Mesenchymal stem cell (in vitro differentiated cells and primary cell): Measurements from ENCODE around the gene SLC25A21.

Experiments used
- DNase-seq: peaks from one replicate; pipeline ENCODE4 v3.0.0-alpha.2; 2013
- H2AFZ ChIP-seq: one replicate; pipeline ENCODE4 v1.6.1; 2013; ENCODE audit warnings: low read depth, mild to moderate bottlenecking, control low read depth, inconsistent platforms, low read length, moderate library complexity
- H2AK5ac ChIP-seq: 2 replicates; pipeline ENCODE4 v1.6.1; 2013; ENCODE audit warnings: low read length, moderate library complexity, mild to moderate bottlenecking, inconsistent platforms; ENCODE audit not compliant: severe bottlenecking
- H2BK120ac ChIP-seq: one replicate; pipeline ENCODE4 v1.6.1; 2013; ENCODE audit warnings: low read depth, mild to moderate bottlenecking, inconsistent platforms, low read length, moderate library complexity
- H2BK12ac ChIP-seq, 2 experiments: one replicate each; pipeline ENCODE4 v1.6.1; 2013; ENCODE audit warnings: inconsistent platforms in 2 of 2, low read length in 2 of 2, mild to moderate bottlenecking in 2 of 2, moderate library complexity in 2 of 2, control low read depth in 1 of 2
- H2BK15ac ChIP-seq: one replicate; pipeline ENCODE4 v1.6.1; 2013; ENCODE audit warnings: mild to moderate bottlenecking, low read depth, inconsistent platforms; ENCODE audit not compliant: poor library complexity, severe bottlenecking
- H2BK5ac ChIP-seq: 2 replicates; pipeline ENCODE4 v1.6.1; 2013; ENCODE audit warnings: low read depth, mild to moderate bottlenecking, low read length, control low read depth, inconsistent platforms; ENCODE audit not compliant: poor library complexity, severe bottlenecking
- H3K14ac ChIP-seq, 2 experiments: one replicate each; pipeline ENCODE4 v1.6.1; 2013; ENCODE audit warnings: inconsistent platforms in 2 of 2, low read length in 2 of 2, control low read depth in 1 of 2, mild to moderate bottlenecking in 1 of 2, moderate library complexity in 1 of 2
- H3K18ac ChIP-seq, 2 experiments: one replicate each; pipeline ENCODE4 v1.6.1; 2013; ENCODE audit warnings: inconsistent platforms in 2 of 2, low read length in 2 of 2, control low read depth in 1 of 2, low read depth in 1 of 2, mild to moderate bottlenecking in 1 of 2
- H3K23ac ChIP-seq, 2 experiments: one replicate each; pipeline ENCODE4 v1.6.1; 2013; ENCODE audit warnings: inconsistent platforms in 2 of 2, low read length in 2 of 2, mild to moderate bottlenecking in 2 of 2, moderate library complexity in 2 of 2, control low read depth in 1 of 2
- H3K27ac ChIP-seq: 2 replicates; pipeline ENCODE4 v1.5.1; 2013; ENCODE audit warnings: mild to moderate bottlenecking, moderate library complexity, low read length, control low read depth, inconsistent platforms; ENCODE audit not compliant: poor library complexity, severe bottlenecking
- H3K27me3 ChIP-seq, 2 experiments: 2 replicates each; pipeline versions ENCODE4 v1.6.1 to v1.7.0; 2013; ENCODE audit warnings: low read length in 2 of 2, mild to moderate bottlenecking in 2 of 2, moderate library complexity in 2 of 2, control low read depth in 1 of 2, inconsistent platforms in 1 of 2; ENCODE audit not compliant: control insufficient read depth in 1 of 2, insufficient read depth in 1 of 2
- H3K36me3 ChIP-seq, 2 experiments: 2 replicates each; pipeline versions ENCODE4 v1.6.1 to v1.7.0; 2013; ENCODE audit warnings: low read length in 2 of 2, control low read depth in 1 of 2, inconsistent platforms in 1 of 2, low read depth in 1 of 2, mild to moderate bottlenecking in 1 of 2; ENCODE audit not compliant: insufficient read depth in 2 of 2, control insufficient read depth in 1 of 2
- H3K4ac ChIP-seq, 2 experiments: one replicate each; pipeline ENCODE4 v1.6.1; 2013; ENCODE audit warnings: inconsistent platforms in 2 of 2, low read length in 2 of 2, mild to moderate bottlenecking in 2 of 2, moderate library complexity in 2 of 2, control low read depth in 1 of 2, low read depth in 1 of 2
- H3K4me1 ChIP-seq: 2 replicates; pipeline ENCODE4 v1.6.1; 2013; ENCODE audit warnings: low read depth, low read length, control low read depth; ENCODE audit not compliant: control insufficient read depth, insufficient read depth
- H3K4me2 ChIP-seq: 2 replicates; pipeline ENCODE4 v1.6.1; 2013; ENCODE audit warnings: low read length, mild to moderate bottlenecking, inconsistent platforms; ENCODE audit not compliant: poor library complexity, severe bottlenecking
- H3K4me3 ChIP-seq, 2 experiments: 2 replicates each; pipeline versions ENCODE4 v1.5.1 to v1.7.0; 2013; ENCODE audit warnings: low read length in 2 of 2, mild to moderate bottlenecking in 2 of 2, control low read depth in 1 of 2, low read depth in 1 of 2; ENCODE audit not compliant: insufficient read depth in 1 of 2
- H3K79me1 ChIP-seq: replicated peaks from 2 replicates; pipeline ENCODE4 v1.6.1; 2013; ENCODE audit warnings: mild to moderate bottlenecking, control low read depth, low read length, inconsistent platforms; ENCODE audit not compliant: poor library complexity, severe bottlenecking
- H3K9ac ChIP-seq: 2 replicates; pipeline ENCODE4 v1.7.0; 2013; ENCODE audit warnings: mild to moderate bottlenecking, low read length, moderate library complexity
- H3K9me3 ChIP-seq: 2 replicates; pipeline ENCODE4 v1.7.0; 2013; ENCODE audit warnings: mild to moderate bottlenecking, low read length; ENCODE audit not compliant: control insufficient read depth
- H4K8ac ChIP-seq: one replicate; pipeline ENCODE4 v1.6.1; 2013; ENCODE audit warnings: inconsistent platforms, mild to moderate bottlenecking, low read length, moderate library complexity
- H4K91ac ChIP-seq: one replicate; pipeline ENCODE4 v1.6.1; 2013; ENCODE audit warnings: mild to moderate bottlenecking, low read length, inconsistent platforms
- WGBS: methylation state at CpG from one replicate; pipeline ENCODE4 v1.1.7; 2013; ENCODE audit warnings: mixed read lengths; 5-methylcytosine and 5-hydroxymethylcytosine counted together

Gene SLC25A21

DNA sequence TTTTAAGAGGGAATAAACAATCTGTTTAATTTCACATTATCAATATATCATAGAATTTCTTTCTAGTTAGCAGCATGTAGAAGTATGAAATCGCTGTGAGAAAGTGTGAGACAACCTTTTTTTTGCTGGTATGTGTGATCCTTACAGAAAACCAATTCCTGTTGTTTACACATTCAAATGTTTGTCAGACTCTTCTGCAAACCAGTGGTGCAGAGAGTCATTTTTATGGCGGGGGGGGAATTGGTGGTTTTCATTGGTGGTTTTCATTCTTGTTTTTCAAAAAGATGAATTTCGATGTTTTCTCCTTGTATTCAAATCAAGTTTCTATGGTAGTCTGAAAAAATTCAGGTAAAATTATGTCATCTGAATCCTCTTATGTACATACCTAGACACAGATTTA is 57.8 kb downstream of the SLC25A21 start:
- no peaks in the 10 kb centered on the region for H3K27me3 ChIP-seq
- no peak overlapping the region for H3K4me3 ChIP-seq
- no peak overlapping the region for H3K27ac ChIP-seq
- DNase-seq, result no peak
- no peaks in the 10 kb centered on the region for H3K4me1 ChIP-seq
- H3K23ac ChIP-seq, result no peak overlapping the region
- H2BK15ac ChIP-seq, result no peak overlapping the region
- no peak overlapping the region for H2BK120ac ChIP-seq
- peaks cover 2% of the 10 kb centered on the region for H3K79me1 ChIP-seq
- no peak overlapping the region for H3K4ac ChIP-seq
- no peaks in the 10 kb centered on the region for H3K9me3 ChIP-seq
- H4K91ac ChIP-seq, result no peak overlapping the region
- H3K18ac ChIP-seq, result no peak overlapping the region
- no peak overlapping the region for H2BK12ac ChIP-seq
- H3K36me3 ChIP-seq, result no peaks in the 10 kb centered on the region
- H3K14ac ChIP-seq, result no peak overlapping the region
- H3K9ac ChIP-seq, result no peak overlapping the region
- H2BK5ac ChIP-seq, result no peak overlapping the region
- no peak overlapping the region for H3K4me2 ChIP-seq
- 71% methylated on average over 1 of the region's 3 CpGs for WGBS
- no peak overlapping the region for H2AFZ ChIP-seq
- H2AK5ac ChIP-seq, result no peak overlapping the region
- H4K8ac ChIP-seq, result no peak overlapping the region

DNA sequence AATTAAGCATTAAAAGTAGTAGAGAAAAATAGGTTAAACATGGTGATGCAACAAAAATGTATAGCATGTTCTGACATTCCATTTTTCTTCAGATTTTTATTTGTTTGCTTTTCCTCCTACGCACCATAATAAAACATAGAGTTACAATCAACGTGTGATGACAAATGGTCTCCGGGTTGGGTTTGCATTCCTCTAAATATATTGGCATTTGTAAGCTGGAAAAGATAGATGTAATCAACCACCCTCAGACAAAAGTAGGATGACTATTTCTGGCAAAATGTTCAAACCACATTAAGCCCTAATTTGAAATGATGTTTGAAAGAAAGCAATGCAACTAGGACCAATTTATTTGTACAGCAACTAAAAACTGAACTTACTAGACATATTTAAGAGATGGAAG is 58.4 kb downstream of the SLC25A21 start:
- no peak overlapping the region for H3K4me2 ChIP-seq
- H2AK5ac ChIP-seq, result no peak overlapping the region
- H3K9ac ChIP-seq, result no peak overlapping the region
- no peak overlapping the region for H3K27ac ChIP-seq
- H2BK15ac ChIP-seq, result no peak overlapping the region
- no peak overlapping the region for H4K8ac ChIP-seq
- H3K18ac ChIP-seq, result no peak overlapping the region
- no peak overlapping the region for H3K4ac ChIP-seq
- H2BK12ac ChIP-seq, result no peak overlapping the region
- H3K36me3 ChIP-seq, result no peaks in the 10 kb centered on the region
- H3K4me1 ChIP-seq, result no peaks in the 10 kb centered on the region
- no peak overlapping the region for H3K14ac ChIP-seq
- no peaks in the 10 kb centered on the region for H3K27me3 ChIP-seq
- H2BK120ac ChIP-seq, result no peak overlapping the region
- no peak for DNase-seq
- H4K91ac ChIP-seq, result no peak overlapping the region
- H2BK5ac ChIP-seq, result no peak overlapping the region
- WGBS, result no CpG with 5 or more reads among the region's 3 CpGs
- H3K9me3 ChIP-seq, result no peaks in the 10 kb centered on the region
- H3K4me3 ChIP-seq, result no peak overlapping the region
- H3K23ac ChIP-seq, result no peak overlapping the region
- H2AFZ ChIP-seq, result no peak overlapping the region
- peaks cover 2% of the 10 kb centered on the region for H3K79me1 ChIP-seq

DNA sequence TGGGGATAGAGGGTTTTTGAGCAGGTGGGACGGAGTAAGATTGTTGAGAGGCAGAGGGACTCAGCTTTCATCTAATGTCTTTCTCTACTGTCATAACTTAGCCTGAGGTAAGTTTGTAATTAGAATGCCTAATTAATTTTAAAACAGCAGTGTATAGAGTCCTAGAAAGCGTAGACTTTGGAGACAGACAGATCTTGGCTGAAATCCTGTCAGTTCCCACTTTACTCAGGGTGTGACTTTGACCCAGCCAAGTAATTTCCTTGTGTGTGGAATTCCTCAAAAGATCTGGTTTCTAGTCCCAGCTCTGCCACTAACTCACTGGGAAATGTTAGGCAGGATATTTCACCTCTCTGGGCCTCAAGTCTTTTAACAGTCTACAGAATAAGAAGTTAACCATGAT is 74.3 kb downstream of the SLC25A21 start:
- no peaks in the 10 kb centered on the region for H3K36me3 ChIP-seq
- WGBS, result 97% methylated on average over 2 of the region's 2 CpGs
- H3K18ac ChIP-seq, result no peak overlapping the region
- H3K4me3 ChIP-seq, result no peak overlapping the region
- no peaks in the 10 kb centered on the region for H3K4me1 ChIP-seq
- no peak for DNase-seq
- H2AK5ac ChIP-seq, result no peak overlapping the region
- H3K9me3 ChIP-seq, result no peaks in the 10 kb centered on the region
- no peak overlapping the region for H2BK15ac ChIP-seq
- H3K9ac ChIP-seq, result no peak overlapping the region
- H2BK12ac ChIP-seq, result no peak overlapping the region
- H2BK5ac ChIP-seq, result no peak overlapping the region
- H4K91ac ChIP-seq, result no peak overlapping the region
- H3K27me3 ChIP-seq, result no peaks in the 10 kb centered on the region
- no peak overlapping the region for H3K23ac ChIP-seq
- H2AFZ ChIP-seq, result no peak overlapping the region
- no peak overlapping the region for H4K8ac ChIP-seq
- H3K4ac ChIP-seq, result no peak overlapping the region
- no peak overlapping the region for H3K27ac ChIP-seq
- no peak overlapping the region for H3K4me2 ChIP-seq
- H3K79me1 ChIP-seq, result no peaks in the 10 kb centered on the region
- no peak overlapping the region for H3K14ac ChIP-seq
- H2BK120ac ChIP-seq, result no peak overlapping the region

DNA sequence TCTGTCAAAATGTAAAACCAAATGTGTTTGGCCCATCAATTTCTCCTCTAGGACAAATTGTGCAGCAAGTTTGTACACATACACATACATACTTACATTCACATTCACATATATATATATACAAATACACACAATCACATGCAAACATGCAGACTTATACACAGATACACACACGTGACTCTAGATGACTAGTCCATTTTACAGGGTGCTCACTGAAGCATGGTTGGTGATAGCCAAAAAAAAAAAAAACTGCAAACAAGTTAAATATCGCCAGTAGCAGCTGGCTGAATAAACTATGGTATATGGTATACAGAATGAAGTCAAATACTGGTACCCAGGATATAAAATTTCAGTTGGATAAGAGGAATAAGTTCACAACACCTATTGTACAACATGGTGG is 77.9 kb downstream of the SLC25A21 start:
- Histone ChIP-seq H3K14ac (no peak overlapping the region), H3K79me1 (no peaks in the 10 kb centered on the region), H3K36me3 (no peaks in the 10 kb centered on the region), H3K27me3 (no peaks in the 10 kb centered on the region), H3K4me1 (peaks cover 5% of the 10 kb centered on the region), H2AFZ (no peak overlapping the region), H3K9ac (no peak overlapping the region), H4K8ac (no peak overlapping the region), H3K4me2 (no peak overlapping the region), H2BK120ac (no peak overlapping the region), H2BK15ac (no peak overlapping the region), H2AK5ac (no peak overlapping the region), H3K27ac (no peak overlapping the region), H2BK12ac (no peak overlapping the region), H3K4ac (no peak overlapping the region), H3K4me3 (no peak overlapping the region), H4K91ac (no peak overlapping the region), H2BK5ac (no peak overlapping the region), H3K23ac (no peak overlapping the region), H3K18ac (no peak overlapping the region), H3K9me3 (no peaks in the 10 kb centered on the region)
- 86% methylated on average over 2 of the region's 2 CpGs for WGBS
- no peak for DNase-seq
